ENCODE data around the gene GRIA3. TPM values are rescaled to one million over a fixed set of nuclear protein-coding genes. Genes with fewer than 3 reads are reported as not detected.

GRIA3 gene
- total RNA-seq, 3 donors from 2014 or later = 0.51 to 1.2 (median 0.72) TPM

- intact Hi-C loops (cut with DNase I, micrococcal nuclease) = no loop called here
- Histone ChIP-seq H3K9me3 (no peaks in the 10 kb centered on the region), H3K4me1 (ENCODE audit: low read depth) (no peaks in the 10 kb centered on the region), H3K4me3 (no peak overlapping the region), H3K36me3 (ENCODE audit: low read depth) (no peaks in the 10 kb centered on the region)
- DNase-seq (no peak), ATAC-seq (no peak)
- TF ChIP-seq CTCF (IDR thresholded peaks at IDR 0.05) = no peak
Measured at GRCh38 chrX:123464709-123465108, 280.6 kb downstream of the GRIA3 start.

- no peak for DNase-seq
- H3K4me3 ChIP-seq = no peak overlapping the region
- no peaks in the 10 kb centered on the region for H3K36me3 ChIP-seq (ENCODE audit: low read depth)
- TF ChIP-seq CTCF (IDR thresholded peaks at IDR 0.05) = no peak
- H3K9me3 ChIP-seq = no peaks in the 10 kb centered on the region
- no peak for ATAC-seq
- intact Hi-C loops (cut with DNase I, micrococcal nuclease) = no loop called here
- H3K4me1 ChIP-seq (ENCODE audit: low read depth) = no peaks in the 10 kb centered on the region
Measured at GRCh38 chrX:123468481-123468880, 284.4 kb downstream of the GRIA3 start.

- no peak for ATAC-seq
- intact Hi-C loops (cut with DNase I, micrococcal nuclease) = no loop called here
- H3K9me3 ChIP-seq = no peaks in the 10 kb centered on the region
- no peaks in the 10 kb centered on the region for H3K4me1 ChIP-seq (ENCODE audit: low read depth)
- no peak for DNase-seq
- no peak overlapping the region for H3K4me3 ChIP-seq
- TF ChIP-seq CTCF (IDR thresholded peaks at IDR 0.05) = no peak
- no peaks in the 10 kb centered on the region for H3K36me3 ChIP-seq (ENCODE audit: low read depth)
Measured at GRCh38 chrX:123475068-123475724, 291.1 kb downstream of the GRIA3 start.

- DNase-seq = no peak
- intact Hi-C loops (cut with DNase I, micrococcal nuclease) = no loop called here
- no peak overlapping the region for H3K4me3 ChIP-seq
- no peak for TF ChIP-seq CTCF (IDR thresholded peaks at IDR 0.05)
- ATAC-seq = no peak
- no peaks in the 10 kb centered on the region for H3K36me3 ChIP-seq (ENCODE audit: low read depth)
- H3K9me3 ChIP-seq = no peaks in the 10 kb centered on the region
- no peaks in the 10 kb centered on the region for H3K4me1 ChIP-seq (ENCODE audit: low read depth)
Measured at GRCh38 chrX:123476611-123477219, 292.6 kb downstream of the GRIA3 start.

GRCh38 chrX:123477673-123478072 is 293.6 kb downstream of the GRIA3 start:
- Histone ChIP-seq H3K4me3 (no peak overlapping the region), H3K9me3 (no peaks in the 10 kb centered on the region), H3K4me1 (ENCODE audit: low read depth) (no peaks in the 10 kb centered on the region), H3K36me3 (ENCODE audit: low read depth) (no peaks in the 10 kb centered on the region)
- no peak for DNase-seq
- ATAC-seq = no peak
- intact Hi-C loops (cut with DNase I, micrococcal nuclease) = no loop called here
- TF ChIP-seq CTCF (IDR thresholded peaks at IDR 0.05) = no peak
